Measurements from ENCODE around the gene STX16. TPM values are rescaled to one million over a fixed set of nuclear protein-coding genes. Genes with fewer than 3 reads are reported as not detected.

Gene STX16
- total RNA-seq, 4 donors from 2014 or later, result 29.6 to 49.2 (median 32.8) TPM

- Histone ChIP-seq H3K27me3 (no peaks in the 10 kb centered on the region), H3K4me3 (peak overlapping the region; percentile 70 to 86 (median 74)), H3K36me3 (no peaks in the 10 kb centered on the region), H3K4me1 (peaks cover 4 to 76% (median 28%) of the 10 kb centered on the region in 3 donors), H3K9me3 (no peaks in the 10 kb centered on the region), H3K27ac (peak overlapping the region; percentile 92 to 97 (median 96))
- DNase-seq, result no peak
- TF ChIP-seq POLR2A (IDR thresholded peaks at IDR 0.05), result no peak
- no peak for TF ChIP-seq CTCF (IDR thresholded peaks at IDR 0.05)
- 0% methylated on average over 15 to 16 of the region's 18 CpGs for WGBS, 2 donors
- intact Hi-C loops (cut with DNase I), result no loop called here
These were observed 469 bp downstream of the STX16 start for GRCh38 chr20:58651559-58651945.

GRCh38 chr20:58651946-58652605 lies 993 bp downstream of the STX16 start:
- DNase-seq, result peak; percentile 37
- no peaks in the 10 kb centered on the region for H3K9me3 ChIP-seq
- peak in 2 of 4 donors; percentile 33 to 63 for TF ChIP-seq POLR2A (IDR thresholded peaks at IDR 0.05)
- TF ChIP-seq CTCF (IDR thresholded peaks at IDR 0.05), result peak in 1 of 6 experiments; percentile 15
- H3K4me1 ChIP-seq, result peaks cover 4 to 76% (median 33%) of the 10 kb centered on the region in 3 donors
- WGBS, 2 donors, result 0 to 3% methylated on average over 23 to 25 of the region's 30 CpGs
- no peaks in the 10 kb centered on the region for H3K36me3 ChIP-seq
- no peaks in the 10 kb centered on the region for H3K27me3 ChIP-seq
- intact Hi-C loops (cut with DNase I), result no loop called here
- peak overlapping the region; percentile 70 to 86 (median 74) for H3K4me3 ChIP-seq
- peak overlapping the region; percentile 92 to 97 (median 96) for H3K27ac ChIP-seq

- peaks cover 4 to 76% (median 34%) of the 10 kb centered on the region in 3 donors for H3K4me1 ChIP-seq
- WGBS, 2 donors, result 5 to 7% methylated on average over 12 of the region's 12 CpGs
- no peaks in the 10 kb centered on the region for H3K9me3 ChIP-seq
- H3K27ac ChIP-seq, result peak overlapping the region; percentile 92 to 97 (median 96)
- no peaks in the 10 kb centered on the region for H3K36me3 ChIP-seq
- H3K4me3 ChIP-seq, result peak overlapping the region; percentile 70 to 86 (median 74)
- TF ChIP-seq POLR2A (IDR thresholded peaks at IDR 0.05) (no peak), CTCF (IDR thresholded peaks at IDR 0.05) (peak in 1 of 6 experiments; percentile 8)
- intact Hi-C loops (cut with DNase I), result no loop called here
- DNase-seq, result no peak
- no peaks in the 10 kb centered on the region for H3K27me3 ChIP-seq
These were observed 1.7 kb downstream of the STX16 start for GRCh38 chr20:58652606-58653294.

- Histone ChIP-seq H3K27ac (no peak overlapping the region), H3K36me3 (no peaks in the 10 kb centered on the region), H3K27me3 (no peaks in the 10 kb centered on the region), H3K9me3 (no peaks in the 10 kb centered on the region), H3K4me3 (no peak overlapping the region), H3K4me1 (peaks cover 4 to 82% (median 39%) of the 10 kb centered on the region in 3 donors)
- 81 to 84% methylated on average over 4 of the region's 4 CpGs for WGBS, 2 donors
- TF ChIP-seq CTCF (IDR thresholded peaks at IDR 0.05), result no peak
- TF ChIP-seq POLR2A (IDR thresholded peaks at IDR 0.05), result no peak
- no peak for DNase-seq
- intact Hi-C loops (cut with DNase I), result no loop called here
These were observed 3.3 kb downstream of the STX16 start for GRCh38 chr20:58654337-58654736.

Measured in esophagus squamous epithelium (tissue), 5 donors.